Mesenteric fat pad (tissue), 1 donor: ENCODE results near the gene PTPRR. TPM values are rescaled to one million over a fixed set of nuclear protein-coding genes. Genes with fewer than 3 reads are reported as not detected.

Experiments used
- DNase-seq: peaks from one replicate; pipeline ENCODE4 v3.0.0-alpha.2; 2020; ENCODE audit warnings: low spot score
- total RNA-seq: library from RNA; stranded (reverse); fragmentation: NEBNext Ultra II Directional; extraction: Animal tissue kit (Norgen Biotek cat#: 25700); gene quantifications from one replicate; pipeline ENCODE4 v1.2.1, GENCODE V29; 2021
- donor health status: DM: yes; HTN: yes; CAD: no.

The PTPRR gene
- total RNA-seq, 1 donor from 2014 or later, result 0.32 TPM

DNA sequence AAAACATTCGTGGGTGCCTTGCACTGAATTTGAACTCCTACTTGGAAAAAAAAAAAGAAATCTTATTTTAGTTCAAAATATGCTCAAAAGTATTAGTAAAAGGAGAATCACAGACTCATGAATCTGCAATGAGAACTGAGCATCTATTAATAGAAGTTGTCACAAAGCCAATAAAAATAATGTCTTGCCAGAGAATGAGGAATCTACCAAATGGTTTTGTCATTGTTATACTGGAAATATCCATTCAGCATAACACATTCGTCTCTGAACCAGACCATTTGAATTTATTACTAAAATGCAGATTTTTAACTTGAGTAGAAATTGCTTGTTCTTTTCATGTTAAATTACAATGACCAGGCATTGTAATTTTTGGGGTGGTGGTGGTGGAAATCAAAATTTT, 271.7 kb downstream of the PTPRR start:
- DNase-seq, result no peak

DNA sequence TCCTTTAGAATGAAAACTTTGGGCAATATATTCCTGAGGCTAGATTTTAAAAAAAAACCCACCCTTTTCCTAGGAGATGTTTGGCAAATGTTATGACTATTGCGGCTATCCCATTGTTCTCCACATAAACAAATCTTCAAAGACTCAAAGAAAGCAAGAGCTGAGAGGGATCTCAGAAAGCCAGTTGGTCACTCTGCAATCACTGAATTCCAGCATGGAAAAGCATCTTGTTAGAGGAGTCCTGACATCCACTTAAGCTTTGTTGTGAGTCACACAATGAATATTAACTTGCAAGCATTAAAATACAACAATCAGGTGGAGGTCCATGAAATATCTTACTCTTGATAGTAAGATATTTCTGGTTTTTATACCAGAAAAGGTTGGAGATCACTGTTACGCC, 272.3 kb downstream of the PTPRR start:
- no peak for DNase-seq

DNA sequence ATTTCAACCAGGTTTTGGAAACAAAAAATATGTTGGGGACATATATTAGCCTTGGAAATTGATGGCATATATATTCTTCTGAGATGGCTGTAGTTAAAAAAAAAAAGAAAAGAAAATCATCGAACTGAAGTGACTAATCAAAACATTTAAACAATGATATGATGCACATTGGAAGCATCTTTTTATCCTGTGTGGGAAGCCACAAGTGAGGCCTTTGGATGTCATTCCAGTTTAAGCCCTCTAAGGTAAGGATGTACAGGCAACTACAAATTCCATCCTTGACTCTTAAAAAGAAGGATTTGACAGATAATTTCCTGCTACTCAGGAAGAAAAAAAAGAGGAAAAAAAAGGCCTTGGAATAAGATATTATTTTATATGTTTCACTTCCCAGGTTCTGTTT, 273.7 kb downstream of the PTPRR start:
- no peak for DNase-seq

DNA sequence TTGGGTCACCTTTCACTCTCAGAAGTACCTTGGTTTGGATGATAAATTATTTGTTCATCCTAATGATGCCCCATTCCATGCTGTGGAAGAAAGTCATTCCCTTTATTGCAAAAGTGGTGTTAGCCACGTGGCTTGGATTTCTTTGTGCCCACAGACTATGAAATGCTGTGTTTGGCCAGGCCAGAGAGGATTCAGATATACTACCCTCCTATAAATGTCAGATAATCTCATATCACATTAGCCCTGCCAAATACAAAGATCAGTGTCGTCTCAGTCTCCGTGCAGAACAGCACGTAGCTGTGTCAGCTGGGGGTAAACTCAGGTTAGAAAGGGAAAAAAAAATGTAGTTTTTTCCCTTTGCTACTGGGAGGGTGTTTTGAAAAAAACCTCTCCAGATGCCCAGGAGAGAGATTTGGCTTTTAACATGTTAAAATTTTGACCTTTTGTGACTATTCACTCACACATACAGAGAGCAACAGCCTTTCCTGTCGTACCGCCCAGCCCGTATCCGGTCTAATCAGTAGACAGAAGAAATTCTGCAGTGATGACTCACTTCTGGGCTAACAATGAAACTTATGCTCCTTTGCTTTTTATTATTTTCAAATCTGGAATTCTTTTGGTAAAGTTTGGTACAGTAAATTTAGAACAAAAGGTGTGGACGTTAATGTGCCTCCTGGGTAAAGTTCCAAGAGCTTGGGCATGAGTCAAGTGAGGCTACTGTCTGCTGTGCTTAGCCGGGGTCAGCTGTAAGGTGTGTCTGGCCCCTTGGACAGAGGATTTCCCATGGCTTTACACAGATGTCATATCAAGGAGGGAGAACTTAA, 274.8 kb downstream of the PTPRR start:
- no peak for DNase-seq

DNA sequence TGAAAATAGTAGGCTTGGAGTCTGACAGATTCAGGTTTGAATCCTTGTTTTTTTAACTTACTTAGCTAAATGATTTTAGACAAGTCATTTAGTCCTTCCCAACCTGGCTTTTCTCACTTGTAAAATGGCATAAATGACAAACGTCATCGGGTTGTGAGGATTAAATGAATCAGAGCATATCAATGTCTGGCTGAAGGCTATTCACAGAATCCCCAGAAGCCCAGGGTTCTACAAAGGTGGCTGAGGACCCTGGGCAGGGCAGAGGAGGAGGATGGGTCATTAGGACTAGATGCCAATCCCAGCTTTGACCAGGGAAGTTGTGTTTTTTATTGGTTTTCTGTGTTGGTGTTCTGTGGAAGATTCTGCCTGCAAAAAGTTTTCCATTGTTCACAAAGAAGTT, 275.7 kb downstream of the PTPRR start:
- DNase-seq, result no peak

DNA sequence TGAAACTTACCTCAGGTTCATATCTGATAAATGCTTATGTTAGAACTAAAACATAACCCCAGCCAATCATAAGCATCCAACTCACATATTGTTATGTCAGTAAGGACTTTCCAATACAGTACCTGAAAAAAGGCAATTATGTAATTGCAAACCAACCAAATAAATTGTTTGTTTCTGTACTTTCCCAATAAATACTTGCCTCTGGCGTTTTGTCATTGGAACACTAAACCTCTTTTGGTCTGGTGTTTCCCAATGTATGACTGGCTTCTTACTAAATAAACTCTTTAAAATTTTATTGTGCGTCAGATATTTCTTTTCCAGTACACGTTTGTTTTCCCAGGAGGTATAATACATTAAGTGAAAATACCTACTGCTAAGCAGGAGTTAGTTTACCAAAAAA, 276.6 kb downstream of the PTPRR start:
- no peak for DNase-seq

DNA sequence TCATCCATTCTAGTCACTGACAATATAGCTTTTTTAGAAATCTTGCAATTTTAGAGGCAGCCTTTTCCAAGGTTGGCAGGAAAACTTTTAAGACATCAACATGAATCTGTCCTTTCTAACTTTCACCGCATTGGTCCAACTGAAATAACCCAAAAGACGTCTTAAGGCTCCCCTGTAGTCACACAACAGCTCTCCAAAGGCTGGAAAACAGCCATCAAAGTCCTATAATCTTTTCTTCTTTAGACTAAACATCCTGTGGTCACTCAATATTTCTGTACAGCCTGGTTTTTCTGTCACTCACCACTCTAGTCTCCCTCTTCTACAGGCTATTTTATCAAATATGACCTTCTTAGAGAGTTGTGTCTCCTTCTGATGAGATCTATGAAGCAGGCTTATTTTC, 278.8 kb downstream of the PTPRR start:
- no peak for DNase-seq

DNA sequence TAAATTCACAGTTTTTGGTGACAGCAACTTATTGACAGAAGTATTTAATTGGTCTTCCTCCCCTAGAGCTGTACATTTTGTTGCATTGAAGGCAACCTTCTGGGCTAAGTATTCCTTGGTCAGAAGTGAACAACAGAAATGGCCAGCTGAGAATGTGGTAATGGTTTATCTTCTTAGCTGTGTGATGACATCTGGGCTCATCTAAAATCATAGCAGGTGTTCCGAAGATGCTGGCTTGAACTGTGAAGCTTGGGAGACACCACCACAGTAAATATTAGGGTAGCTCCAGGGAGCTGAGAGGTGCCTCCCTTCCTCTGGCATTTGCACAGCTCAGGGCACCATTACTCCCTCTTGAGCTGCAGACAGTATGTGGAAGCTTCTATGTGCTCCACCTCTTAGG, 279.6 kb downstream of the PTPRR start:
- DNase-seq, result no peak

DNA sequence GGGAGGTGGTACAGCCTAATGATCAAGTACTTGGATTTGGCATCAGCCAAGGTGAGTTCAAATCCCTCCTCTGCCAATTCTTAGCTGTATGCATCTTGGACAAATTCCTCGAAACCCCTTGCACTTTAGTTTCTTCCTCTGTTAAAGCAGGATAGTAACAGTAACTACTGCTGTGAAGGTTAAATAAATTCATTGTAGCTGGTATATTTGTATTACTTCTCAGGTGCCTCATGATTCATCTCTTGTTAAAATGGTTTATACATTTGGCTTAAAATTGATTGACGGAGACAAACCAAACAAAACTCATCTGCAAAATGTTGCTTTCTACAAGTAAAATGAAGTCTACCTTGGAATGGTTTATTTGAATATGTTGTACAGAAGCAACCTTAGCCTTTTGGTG, 281.0 kb downstream of the PTPRR start:
- DNase-seq, result no peak

DNA sequence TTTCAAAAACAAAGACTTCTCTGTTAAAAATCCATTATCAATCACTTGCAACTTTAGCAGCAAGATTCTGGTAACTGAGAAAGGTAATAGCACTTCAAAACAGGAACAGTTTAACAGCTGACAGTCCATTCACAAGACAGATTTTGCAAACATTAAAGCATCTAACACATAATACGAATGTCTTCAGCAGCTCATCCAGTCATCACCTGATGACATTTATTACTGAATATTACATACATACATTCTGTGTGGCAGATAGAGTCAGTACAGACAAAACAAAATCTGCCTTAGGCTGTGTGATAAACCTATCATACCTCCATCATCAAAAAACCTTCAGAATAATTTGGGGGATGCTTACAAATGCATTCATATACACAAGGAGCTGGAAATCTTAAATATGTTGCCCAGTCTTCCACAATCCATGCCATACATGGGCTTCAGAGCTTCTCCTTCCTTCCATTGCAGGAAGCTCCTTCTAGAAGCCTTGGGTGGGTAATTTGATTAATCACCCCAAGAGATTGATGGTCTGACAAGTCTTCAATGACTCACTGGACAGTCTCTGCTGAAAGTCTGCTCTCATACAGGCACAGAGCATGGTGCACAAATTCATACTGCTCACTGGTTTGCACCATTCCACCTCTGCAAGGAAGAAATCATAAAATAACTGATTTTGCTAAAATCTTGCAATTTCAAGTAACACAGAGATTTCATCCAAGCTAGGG, 281.7 kb downstream of the PTPRR start:
- DNase-seq, result no peak

DNA sequence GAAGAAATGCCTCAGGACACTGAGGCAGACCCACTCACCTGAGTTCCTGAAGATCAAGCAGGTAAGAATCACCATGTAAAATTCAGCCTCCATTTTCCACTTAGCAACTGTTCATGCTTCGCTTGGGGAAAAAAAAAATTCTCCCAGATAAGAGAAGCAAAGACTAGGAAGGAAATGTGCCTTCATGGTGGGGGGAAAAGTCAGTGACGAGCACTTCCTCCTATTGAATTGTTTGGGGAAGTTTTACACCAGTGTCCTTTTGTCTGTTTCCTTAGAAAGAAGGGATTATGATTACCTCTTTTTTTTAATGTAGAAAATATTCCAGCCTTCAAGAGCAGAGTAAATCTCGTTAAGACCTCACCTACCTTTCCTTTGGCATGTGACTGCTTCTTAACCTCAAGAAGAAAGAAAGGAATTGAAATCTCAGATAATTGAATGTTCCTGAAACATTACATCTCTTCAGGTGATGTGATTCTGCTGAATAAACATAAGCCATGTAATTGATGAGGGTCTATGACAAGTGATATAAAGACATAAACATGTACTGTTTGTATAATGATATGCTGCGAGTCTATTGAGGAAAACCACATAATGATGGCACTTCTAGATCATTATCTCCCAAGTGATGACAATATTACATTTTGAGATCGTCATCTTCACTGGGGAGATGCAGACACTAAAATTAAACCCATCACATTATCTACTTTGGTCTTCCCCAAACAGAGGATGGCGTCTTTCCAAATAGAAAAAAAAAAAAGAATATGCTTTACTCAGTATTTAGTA, 283.0 kb downstream of the PTPRR start, which contains the start of gene PTPRB:
Gene PTPRB (minus strand): TSS at position 127 of the 783 bp plus-strand sequence. CDS start 34 bp downstream, at position 93.
- DNase-seq, result no peak

DNA sequence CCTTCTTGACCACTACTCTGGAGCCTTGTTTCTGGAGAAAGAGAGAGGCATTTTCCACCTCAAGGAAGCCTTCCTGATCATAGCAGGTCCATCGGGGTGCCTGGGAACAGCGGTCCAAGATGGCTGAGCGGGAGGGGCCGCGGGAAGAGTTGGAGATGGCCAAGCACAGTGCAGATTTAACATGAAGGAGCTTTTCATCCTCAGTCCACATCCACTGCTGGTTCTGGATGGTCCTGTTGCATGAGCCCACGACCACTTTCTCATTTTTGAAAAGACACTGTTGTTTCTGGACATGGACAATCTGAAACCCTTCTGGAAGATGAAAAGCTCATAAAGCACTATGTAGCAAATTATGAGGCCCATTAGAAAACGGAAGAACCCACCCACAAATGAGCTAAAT, 284.8 kb downstream of the PTPRR start:
- DNase-seq, result no peak

DNA sequence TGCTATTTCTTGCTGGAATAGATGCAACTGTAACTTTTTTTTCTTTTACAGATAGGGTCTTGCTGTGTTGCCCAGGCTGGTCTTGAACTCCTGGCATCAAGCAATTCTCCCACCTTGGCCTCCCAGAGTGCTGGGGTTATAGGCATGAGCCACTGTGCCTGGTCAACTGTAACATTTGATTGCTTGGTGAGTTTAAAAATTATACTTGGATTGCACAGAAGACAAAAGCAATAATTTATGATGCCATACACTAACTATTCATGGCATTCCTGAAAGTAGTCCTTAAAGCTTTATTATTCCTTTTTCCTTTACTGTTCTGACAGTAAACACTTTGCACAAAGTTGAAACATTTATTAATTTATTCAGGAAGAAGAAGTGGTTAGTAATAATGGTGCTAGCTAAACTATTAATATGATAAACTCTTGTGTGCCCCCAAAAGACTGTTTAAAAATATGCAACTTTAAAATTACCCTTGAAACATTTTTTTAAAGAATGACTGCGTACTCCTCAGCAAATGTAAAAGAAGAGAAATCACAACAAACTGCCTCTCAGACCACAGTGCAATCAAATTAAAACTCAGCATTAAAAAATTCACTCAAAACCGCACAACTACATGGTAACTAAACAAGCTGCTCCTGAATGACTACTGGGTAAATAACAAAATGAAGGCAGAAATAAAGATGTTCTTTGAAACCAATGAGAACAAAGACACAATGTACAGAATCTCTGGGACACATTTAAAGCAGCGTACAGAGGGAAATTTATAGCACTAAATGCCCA, 291.6 kb downstream of the PTPRR start:
- no peak for DNase-seq

DNA sequence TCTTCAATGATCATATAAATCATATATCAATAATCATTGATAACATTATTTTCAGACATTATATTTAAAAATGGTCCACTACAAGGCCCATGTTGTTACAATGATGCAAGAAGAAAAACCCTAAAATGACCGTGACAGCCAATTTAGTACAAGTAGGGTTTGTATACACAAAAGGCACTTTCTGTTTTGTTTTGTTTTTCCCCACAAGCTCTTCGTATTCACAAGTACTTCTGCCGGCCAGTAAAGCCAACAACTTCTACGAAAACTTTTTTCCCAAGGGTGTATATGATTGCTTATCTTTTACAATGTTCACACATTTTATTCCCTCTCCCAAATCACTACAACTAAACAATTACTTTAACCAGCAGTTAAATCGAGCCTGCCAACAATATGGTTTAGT, 292.9 kb downstream of the PTPRR start:
- DNase-seq, result no peak

DNA sequence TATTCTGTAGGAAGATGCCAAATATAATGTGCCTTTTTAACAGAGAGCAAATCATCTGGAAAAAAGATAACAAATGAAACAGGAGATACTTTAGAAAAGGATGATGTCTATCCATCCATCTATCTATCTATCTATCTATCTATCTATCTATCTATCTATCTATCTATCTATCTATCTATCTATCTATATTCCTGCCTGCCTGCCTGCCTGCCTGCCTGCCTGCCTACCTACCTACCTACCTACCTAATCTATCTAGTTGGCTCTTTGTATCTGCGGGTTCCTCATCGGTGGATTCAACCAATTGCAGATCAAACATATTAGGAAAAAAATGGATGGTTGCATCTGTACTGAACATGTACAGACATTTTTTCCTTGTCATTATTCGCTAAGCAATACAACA, 294.4 kb downstream of the PTPRR start:
- no peak for DNase-seq

DNA sequence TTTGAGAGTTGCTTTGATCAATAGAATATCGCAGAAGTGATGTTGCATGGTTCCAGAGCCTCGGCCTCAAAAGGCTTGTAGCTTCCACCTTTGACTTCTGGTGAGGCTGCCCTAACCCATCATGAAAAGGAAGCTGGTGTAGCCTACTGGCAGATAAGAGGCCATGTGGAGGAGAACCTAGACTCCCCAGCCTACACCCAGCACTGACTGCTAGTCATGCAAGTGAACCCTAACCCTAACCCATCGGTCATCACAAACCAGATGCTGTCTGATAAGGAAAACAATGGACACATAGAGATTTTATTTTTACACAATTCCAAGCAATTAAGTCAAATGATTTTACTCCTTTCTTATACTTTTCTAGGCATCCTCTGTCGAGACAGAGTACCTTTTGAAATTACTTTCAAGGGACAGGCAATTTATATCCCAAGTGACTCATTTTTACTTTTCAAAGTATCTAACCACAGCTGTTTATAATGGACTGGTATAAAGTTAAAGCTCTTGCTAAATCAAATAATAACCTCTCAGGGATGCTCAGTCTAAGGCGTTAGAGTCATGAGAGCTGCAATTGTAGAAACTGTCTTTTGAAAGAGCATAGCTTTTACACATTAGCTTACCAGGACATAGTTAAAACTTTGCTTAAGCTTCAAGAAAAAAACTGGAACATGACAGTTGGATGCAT, 300.9 kb downstream of the PTPRR start:
- DNase-seq, result no peak

DNA sequence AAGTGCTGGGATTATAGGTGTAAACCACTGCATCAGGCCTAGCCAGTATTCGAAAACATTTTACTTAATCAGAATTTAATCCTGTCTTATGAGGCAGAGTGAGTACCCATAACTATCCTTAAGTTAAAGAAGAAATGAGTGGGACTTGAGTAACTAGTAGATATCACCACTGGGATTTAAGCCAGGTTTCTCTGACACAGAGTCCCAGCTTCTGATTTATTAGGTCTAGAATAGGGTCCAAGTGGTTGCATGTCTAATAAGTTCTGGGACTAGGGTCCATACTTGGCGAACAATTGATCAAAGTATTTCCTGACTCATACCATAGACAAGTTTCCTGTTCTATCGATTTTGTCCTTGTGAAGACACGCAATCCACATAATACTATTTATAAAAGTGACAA, 302.2 kb downstream of the PTPRR start:
- no peak for DNase-seq

DNA sequence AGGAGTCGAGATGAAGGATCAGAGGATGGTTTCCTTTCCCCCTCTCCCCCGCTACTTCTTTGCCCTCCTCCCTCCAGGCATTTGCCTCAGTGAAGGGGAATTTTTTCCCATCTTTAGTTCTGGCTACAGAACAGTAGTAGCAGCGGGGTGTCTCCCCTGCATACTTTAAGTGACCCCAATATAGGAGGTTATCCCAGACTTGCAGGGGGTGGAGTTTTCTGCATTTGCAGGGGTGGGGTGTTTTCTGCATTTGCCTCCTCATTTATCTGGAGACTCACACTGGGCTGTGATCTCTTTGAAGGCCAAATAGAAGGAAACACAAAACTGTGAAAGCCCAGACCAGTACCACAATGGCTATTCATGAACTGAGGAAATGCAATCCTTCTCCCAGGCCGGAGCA, 303.1 kb downstream of the PTPRR start:
- DNase-seq, result no peak

DNA sequence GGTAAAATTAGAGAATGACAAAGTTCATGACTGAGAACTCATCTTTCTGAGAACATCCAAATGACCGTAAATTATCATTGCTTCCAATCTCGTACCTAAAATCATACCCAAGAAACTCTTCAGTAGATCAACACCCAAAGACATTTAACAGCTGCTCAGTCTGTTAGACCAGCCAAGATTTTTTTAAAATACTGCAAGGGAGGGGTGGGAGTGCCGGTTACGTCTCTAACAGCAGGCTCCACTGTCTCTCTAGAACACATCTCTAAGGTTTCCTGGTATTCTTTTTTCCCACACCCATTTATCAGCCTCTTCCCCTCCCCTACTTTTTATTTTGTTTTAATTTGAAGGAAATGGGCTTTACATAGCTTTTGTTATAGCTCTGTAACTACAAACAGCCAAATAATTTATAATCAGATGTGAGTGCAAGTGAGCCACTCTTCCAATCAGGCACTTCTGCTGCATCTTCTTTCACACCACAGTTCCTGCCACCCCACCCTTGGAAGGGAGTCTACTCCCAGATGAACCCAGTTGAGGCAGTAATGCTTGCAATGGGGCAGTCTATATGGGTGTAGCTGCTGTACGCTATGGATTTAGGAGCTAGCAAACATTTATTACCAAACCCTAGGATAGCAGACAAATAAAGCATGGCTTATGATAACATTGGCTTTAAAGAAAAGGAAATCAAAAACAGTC, 305.2 kb downstream of the PTPRR start:
- DNase-seq, result no peak
